Neural cell (in vitro differentiated cells): ENCODE results near the gene MYOCD.

Experiments used
- EP300 ChIP-seq: fragments of 450-650 bp; conservative IDR thresholded peaks from 2 replicates; pipeline ENCODE4 v1.6.1; 2014; ENCODE audit warnings: antibody characterized with exemption, mild to moderate bottlenecking, moderate library complexity; ENCODE audit not compliant: poor library complexity, severe bottlenecking
- EZH2 ChIP-seq: fragments of 200-600, 300-800 bp; shearing (Covaris generic), sonication (generic); IDR thresholded peaks from 2 replicates; pipeline ENCODE4 v1.6.1; 2014; ENCODE audit warnings: antibody characterized with exemption, low read length, borderline replicate concordance, mild to moderate bottlenecking; ENCODE audit not compliant: insufficient read depth, poor library complexity, severe bottlenecking
- POLR2AphosphoS5 ChIP-seq: IDR thresholded peaks from 2 replicates; pipeline ENCODE4 v1.6.1; 2012
- SMC3 ChIP-seq: fragments of 450-650 bp; conservative IDR thresholded peaks from 2 replicates; pipeline ENCODE4 v1.6.1; 2014; ENCODE audit warnings: antibody characterized with exemption, mild to moderate bottlenecking, moderate library complexity; ENCODE audit not compliant: poor library complexity
- TF ChIP-seq, protein P1 (sequence below): fragments of 450-650 bp; IDR thresholded peaks from 2 replicates; pipeline ENCODE4 v1.5.1; 2014; ENCODE audit warnings: antibody characterized with exemption, mild to moderate bottlenecking, moderate library complexity; ENCODE audit not compliant: poor library complexity, severe bottlenecking

DNA sequence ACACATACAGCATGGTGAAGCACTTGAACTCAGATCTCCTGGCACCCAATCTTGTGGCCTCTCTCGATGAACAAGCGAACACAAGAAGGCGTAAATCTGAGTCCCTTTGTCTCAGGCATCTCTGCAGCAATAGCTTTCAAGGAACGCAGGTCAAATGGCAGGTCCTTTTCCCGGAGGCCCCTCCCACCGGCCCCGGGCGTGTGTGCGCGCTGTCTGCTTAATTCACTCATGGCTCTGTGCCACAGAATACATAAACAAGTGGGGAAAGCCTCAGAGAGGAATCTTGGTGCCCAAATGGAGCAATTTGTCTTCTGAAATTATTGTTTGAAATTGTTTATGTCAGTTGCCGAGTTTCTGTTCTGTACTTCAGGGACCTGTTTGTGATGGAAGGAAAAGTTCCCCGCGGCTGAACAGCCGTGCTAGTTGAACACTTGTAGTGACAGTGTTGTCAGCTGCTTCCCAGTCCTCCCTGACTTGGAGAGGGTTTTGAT lies 14.8 kb downstream of the MYOCD start:
- TF ChIP-seq, protein P1, sequence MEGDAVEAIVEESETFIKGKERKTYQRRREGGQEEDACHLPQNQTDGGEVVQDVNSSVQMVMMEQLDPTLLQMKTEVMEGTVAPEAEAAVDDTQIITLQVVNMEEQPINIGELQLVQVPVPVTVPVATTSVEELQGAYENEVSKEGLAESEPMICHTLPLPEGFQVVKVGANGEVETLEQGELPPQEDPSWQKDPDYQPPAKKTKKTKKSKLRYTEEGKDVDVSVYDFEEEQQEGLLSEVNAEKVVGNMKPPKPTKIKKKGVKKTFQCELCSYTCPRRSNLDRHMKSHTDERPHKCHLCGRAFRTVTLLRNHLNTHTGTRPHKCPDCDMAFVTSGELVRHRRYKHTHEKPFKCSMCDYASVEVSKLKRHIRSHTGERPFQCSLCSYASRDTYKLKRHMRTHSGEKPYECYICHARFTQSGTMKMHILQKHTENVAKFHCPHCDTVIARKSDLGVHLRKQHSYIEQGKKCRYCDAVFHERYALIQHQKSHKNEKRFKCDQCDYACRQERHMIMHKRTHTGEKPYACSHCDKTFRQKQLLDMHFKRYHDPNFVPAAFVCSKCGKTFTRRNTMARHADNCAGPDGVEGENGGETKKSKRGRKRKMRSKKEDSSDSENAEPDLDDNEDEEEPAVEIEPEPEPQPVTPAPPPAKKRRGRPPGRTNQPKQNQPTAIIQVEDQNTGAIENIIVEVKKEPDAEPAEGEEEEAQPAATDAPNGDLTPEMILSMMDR = no peak
- TF ChIP-seq POLR2AphosphoS5 = no peak
- no peak for TF ChIP-seq EP300
- TF ChIP-seq SMC3 = no peak
- no peak for TF ChIP-seq EZH2
